ENCODE results near the gene RFTN1.

Gene RFTN1

GRCh38 chr3:16295298-16295890 is 218.1 kb downstream of the RFTN1 start:
- H3K36me3 Mint-ChIP-seq (ENCODE audit: low read depth) = peaks cover 86% of the 10 kb centered on the region
- H3K27ac Mint-ChIP-seq = peak overlapping the region; percentile 70
- H3K4me1 Mint-ChIP-seq (ENCODE audit: low read depth) = peaks cover 67% of the 10 kb centered on the region

DNA sequence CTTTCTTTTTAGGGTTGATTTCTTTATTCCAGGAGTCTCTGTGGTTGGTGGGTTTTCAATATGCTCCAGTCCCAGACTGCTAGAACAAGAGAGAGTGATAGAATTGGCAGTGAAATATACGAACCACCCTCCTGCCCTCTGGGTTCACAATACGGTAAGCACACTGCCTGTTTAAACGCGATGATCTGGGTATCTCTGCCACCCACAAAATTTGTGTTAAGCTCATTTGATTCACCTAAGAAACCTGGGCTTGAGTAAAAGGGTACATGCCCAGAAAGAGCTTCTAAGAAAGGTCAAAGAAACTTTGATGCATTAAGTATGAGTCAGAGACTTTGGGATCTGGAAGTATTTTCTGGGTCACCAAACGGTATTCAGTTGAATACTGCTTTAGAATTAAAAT is 218.7 kb downstream of the RFTN1 start:
- H3K4me1 Mint-ChIP-seq (ENCODE audit: low read depth) = peaks cover 66% of the 10 kb centered on the region
- H3K36me3 Mint-ChIP-seq (ENCODE audit: low read depth) = peaks cover 82% of the 10 kb centered on the region
- no peak overlapping the region for H3K27ac Mint-ChIP-seq

More at GRCh38 chr3:16295298-16295890, 218.1 kb downstream of the RFTN1 start:
- Mint-ChIP-seq H3K9me3 (peaks cover 37% of the 10 kb centered on the region), H3K27me3 (ENCODE audit: low read depth) (no peaks in the 10 kb centered on the region), H3K4me3 (peak overlapping the region; percentile 67)
- DNase-seq (ENCODE audit: low spot score) = no peak

DNA sequence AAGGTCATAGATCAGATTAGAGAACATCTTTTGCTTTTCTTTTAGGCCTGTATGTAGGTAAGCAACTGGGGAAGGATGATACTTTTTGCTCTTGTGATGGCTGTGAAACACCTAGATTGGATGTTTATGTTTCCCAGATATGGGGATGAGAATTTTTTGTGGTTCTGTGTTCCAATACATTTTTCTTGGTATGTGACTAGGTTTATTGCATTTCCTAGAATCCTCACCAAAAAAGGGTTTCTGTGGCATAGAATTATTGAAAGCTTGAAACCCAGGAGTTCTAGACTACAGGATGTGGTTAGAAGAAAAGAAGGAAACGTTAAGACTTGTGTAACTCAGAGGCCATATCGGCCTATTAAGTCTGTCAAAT is 222.7 kb downstream of the RFTN1 start:
- Mint-ChIP-seq H3K27ac (peak overlapping the region; percentile 79), H3K36me3 (ENCODE audit: low read depth) (peaks cover 76% of the 10 kb centered on the region), H3K9me3 (peaks cover 24% of the 10 kb centered on the region), H3K4me3 (peak overlapping the region; percentile 97), H3K27me3 (ENCODE audit: low read depth) (no peaks in the 10 kb centered on the region), H3K4me1 (ENCODE audit: low read depth) (peaks cover 63% of the 10 kb centered on the region)
- no peak for DNase-seq (ENCODE audit: low spot score)

More for the DNA sequence above, 218.7 kb downstream of the RFTN1 start:
- no peaks in the 10 kb centered on the region for H3K27me3 Mint-ChIP-seq (ENCODE audit: low read depth)
- peak overlapping the region; percentile 47 for H3K4me3 Mint-ChIP-seq
- peaks cover 37% of the 10 kb centered on the region for H3K9me3 Mint-ChIP-seq
- DNase-seq (ENCODE audit: low spot score) = no peak

DNA sequence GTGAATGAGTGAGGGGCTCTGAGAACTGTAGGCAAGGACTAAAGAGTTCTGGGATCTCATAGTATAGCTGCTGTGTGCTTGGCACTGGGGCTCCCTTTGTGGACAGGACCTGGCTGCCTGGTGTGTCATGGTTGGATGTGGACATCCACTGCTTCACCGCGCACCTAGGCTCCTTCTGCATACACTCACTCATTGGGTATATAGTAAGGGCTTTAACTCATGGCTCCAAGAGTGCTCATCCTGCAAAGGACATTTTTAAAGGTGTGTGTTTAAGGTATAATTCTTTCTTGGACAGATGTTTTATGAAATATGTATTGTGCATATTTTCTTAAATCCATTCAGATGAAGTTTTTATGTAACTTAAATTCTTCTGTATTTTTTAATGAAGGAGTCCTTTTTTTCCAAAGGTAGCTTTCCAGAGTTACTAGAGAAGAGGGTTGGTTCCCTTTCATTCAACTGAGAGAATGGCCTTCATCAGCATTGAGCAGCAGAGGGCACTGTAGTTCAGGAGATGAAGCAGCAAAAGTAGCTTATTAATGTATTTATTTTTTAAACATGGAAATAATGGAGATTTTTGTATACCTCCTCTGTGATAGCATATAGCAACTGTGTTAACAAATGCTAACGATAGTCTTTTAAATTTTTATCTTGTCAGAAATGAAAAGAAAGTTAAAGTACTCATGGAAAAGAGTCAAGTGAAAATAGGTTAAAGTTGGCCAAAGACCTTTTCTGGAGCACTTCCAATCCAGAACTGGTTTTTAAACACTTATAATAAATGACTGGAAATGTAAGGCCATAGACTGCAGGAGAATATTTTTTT is 223.3 kb downstream of the RFTN1 start:
- DNase-seq (ENCODE audit: low spot score) = no peak
- Mint-ChIP-seq H3K4me1 (ENCODE audit: low read depth) (peaks cover 62% of the 10 kb centered on the region), H3K36me3 (ENCODE audit: low read depth) (peaks cover 70% of the 10 kb centered on the region), H3K27ac (peak overlapping the region; percentile 79), H3K4me3 (peak overlapping the region; percentile 97), H3K9me3 (peaks cover 24% of the 10 kb centered on the region), H3K27me3 (ENCODE audit: low read depth) (no peaks in the 10 kb centered on the region)

DNA sequence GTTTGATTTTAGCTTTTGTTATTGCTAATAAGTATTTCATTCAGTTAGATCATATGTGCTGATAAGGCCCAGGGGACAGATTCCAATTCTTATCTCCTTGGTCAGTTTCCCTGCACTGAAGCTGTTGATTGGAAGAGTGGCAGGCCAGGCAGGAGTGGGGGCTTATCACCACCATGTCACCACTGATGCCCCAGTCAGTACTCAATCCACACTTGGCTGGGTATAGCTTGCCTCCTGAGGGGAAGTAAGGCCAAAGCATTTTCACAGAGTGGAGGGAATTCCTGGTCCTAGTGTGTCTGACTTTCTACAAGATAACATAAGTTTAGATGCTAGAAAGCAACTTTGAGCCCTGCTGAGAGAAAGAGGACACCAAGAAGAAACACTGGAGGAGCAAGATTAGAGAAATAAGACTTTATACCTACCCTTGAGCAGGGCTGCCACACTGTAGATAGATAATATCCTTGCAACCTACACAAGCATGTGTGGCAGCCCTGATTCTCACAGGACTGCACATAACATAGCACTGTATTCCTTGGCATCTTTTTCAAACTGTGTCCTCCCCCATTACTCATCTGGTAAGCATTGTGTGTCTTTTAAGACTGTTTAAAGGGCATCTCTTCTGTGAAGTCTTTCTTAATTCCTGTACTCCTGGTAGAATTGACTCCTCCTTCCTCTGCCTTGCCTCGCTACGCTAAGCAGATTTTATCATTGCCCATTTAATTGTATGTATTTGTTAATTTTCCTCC is 224.2 kb downstream of the RFTN1 start:
- peaks cover 62% of the 10 kb centered on the region for H3K4me1 Mint-ChIP-seq (ENCODE audit: low read depth)
- no peak for DNase-seq (ENCODE audit: low spot score)
- peaks cover 20% of the 10 kb centered on the region for H3K9me3 Mint-ChIP-seq
- H3K4me3 Mint-ChIP-seq = peak overlapping the region; percentile 97
- peak overlapping the region; percentile 79 for H3K27ac Mint-ChIP-seq
- peaks cover 69% of the 10 kb centered on the region for H3K36me3 Mint-ChIP-seq (ENCODE audit: low read depth)
- H3K27me3 Mint-ChIP-seq (ENCODE audit: low read depth) = no peaks in the 10 kb centered on the region

DNA sequence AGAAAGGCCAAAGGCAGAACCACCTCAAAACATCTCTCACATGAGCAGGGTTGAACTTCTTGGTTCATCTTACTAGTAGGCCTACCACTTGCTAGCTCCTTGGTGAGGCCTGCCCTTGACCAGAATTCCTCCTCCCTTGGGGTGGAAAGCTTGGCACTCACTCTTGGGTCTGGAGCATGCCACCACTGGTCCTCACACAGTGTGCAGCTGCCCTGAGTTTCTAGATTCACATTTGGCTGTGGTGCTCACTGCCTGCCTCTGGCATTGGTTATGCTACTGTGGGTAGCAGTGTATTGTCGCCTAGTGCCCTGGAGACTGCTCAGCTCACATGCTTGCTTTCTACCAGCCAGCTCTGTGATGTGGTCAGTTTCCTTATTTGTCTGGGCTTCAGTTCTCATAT is 224.8 kb downstream of the RFTN1 start:
- Mint-ChIP-seq H3K27me3 (ENCODE audit: low read depth) (no peaks in the 10 kb centered on the region), H3K36me3 (ENCODE audit: low read depth) (peaks cover 66% of the 10 kb centered on the region)

DNA sequence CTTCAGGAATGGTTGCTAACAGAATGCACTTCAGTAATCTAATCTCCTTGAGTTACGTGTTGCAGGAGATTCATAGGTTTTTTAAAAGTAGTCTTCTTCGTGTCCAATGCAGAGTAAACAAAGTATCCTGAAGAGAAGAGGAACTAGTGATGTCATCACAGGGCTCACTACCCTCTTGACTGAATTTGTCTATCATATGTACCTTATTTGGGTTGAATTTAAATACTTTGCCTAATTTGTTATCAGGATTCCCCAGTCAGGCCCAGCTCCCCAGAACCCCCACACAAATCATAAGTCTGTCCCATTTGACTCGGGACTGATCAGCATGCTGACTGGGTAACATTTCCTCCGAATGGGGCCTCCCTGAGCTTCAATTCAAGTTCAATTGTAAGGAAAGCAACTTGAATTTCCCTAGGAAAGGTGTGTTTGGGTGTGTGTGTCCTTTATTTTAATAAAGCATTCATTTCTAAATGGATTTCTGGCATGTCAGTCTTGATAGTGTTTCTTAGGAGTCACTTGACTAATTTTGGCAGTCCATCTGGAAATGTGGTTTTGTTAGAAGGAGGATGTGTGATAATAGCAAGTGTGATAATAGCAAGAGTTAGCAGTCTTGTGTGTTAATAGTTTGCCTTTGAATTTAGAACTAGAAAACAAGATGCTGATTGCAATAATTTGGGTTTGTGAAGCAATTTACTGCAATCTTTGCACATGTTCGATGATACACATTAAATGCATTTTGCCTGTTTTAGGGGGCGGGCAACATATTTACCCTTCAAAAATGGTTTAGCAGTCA is 226.6 kb downstream of the RFTN1 start:
- DNase-seq (ENCODE audit: low spot score) = no peak
- peak overlapping the region; percentile 87 for H3K27ac Mint-ChIP-seq
- peaks cover 63% of the 10 kb centered on the region for H3K4me1 Mint-ChIP-seq (ENCODE audit: low read depth)
- peaks cover 5% of the 10 kb centered on the region for H3K9me3 Mint-ChIP-seq
- H3K4me3 Mint-ChIP-seq = peak overlapping the region; percentile 97
- H3K27me3 Mint-ChIP-seq (ENCODE audit: low read depth) = no peaks in the 10 kb centered on the region
- H3K36me3 Mint-ChIP-seq (ENCODE audit: low read depth) = peaks cover 64% of the 10 kb centered on the region

More for the DNA sequence above, 224.8 kb downstream of the RFTN1 start:
- peak overlapping the region; percentile 97 for H3K4me3 Mint-ChIP-seq
- H3K27ac Mint-ChIP-seq = peak overlapping the region; percentile 79
- H3K9me3 Mint-ChIP-seq = peaks cover 16% of the 10 kb centered on the region
- DNase-seq (ENCODE audit: low spot score) = no peak
- peaks cover 64% of the 10 kb centered on the region for H3K4me1 Mint-ChIP-seq (ENCODE audit: low read depth)

DNA sequence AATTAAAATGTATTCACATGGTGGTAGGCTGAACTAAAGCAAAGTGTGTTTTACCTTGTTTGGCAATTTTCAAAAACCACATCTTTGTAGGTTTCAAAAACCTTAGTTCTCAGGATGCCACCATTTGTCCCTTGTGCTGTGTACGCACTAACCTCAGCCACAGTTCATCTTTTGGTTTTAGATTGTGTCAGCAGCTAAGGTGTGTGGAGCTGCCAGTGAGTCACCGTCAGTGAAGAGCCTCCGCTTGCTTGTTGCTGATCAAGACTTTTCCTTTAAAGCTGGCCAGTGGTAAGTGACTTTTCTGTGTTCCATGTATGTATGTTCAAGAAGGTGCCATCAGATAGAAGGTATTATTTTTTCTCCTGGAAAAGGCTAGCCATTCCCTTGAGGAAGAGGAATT is 227.3 kb downstream of the RFTN1 start:
- DNase-seq (ENCODE audit: low spot score) = peak; percentile 77
- peak overlapping the region; percentile 97 for H3K4me3 Mint-ChIP-seq
- H3K4me1 Mint-ChIP-seq (ENCODE audit: low read depth) = peaks cover 56% of the 10 kb centered on the region

DNA sequence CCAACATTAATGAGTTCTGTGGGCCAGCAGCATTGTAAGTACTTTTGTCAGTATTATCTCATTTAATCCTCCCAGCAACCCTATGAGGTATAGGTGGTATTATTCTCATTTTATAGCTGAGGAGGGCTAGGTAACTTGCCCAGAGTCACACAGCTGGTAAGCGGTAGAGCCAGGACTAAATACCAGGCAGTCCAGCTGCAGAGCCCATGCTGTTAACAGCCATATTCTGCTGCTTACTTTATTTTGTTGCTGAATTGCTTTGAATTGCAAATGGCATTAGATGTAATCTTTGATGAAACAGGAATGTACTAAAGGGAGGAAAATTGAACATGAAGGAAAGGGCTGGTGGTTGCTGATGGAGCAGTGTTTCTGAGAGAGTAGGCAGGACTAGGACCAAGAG is 228.9 kb downstream of the RFTN1 start:
- peaks cover 42% of the 10 kb centered on the region for H3K4me1 Mint-ChIP-seq (ENCODE audit: low read depth)
- peak overlapping the region; percentile 97 for H3K4me3 Mint-ChIP-seq
- H3K27me3 Mint-ChIP-seq (ENCODE audit: low read depth) = no peaks in the 10 kb centered on the region
- peak overlapping the region; percentile 56 for H3K27ac Mint-ChIP-seq
- peaks cover 53% of the 10 kb centered on the region for H3K36me3 Mint-ChIP-seq (ENCODE audit: low read depth)
- DNase-seq (ENCODE audit: low spot score) = no peak
- no peaks in the 10 kb centered on the region for H3K9me3 Mint-ChIP-seq

More for the DNA sequence above, 227.3 kb downstream of the RFTN1 start:
- peaks cover under 1% of the 10 kb centered on the region for H3K9me3 Mint-ChIP-seq
- no peaks in the 10 kb centered on the region for H3K27me3 Mint-ChIP-seq (ENCODE audit: low read depth)
- H3K36me3 Mint-ChIP-seq (ENCODE audit: low read depth) = peaks cover 60% of the 10 kb centered on the region
- H3K27ac Mint-ChIP-seq = peak overlapping the region; percentile 87

DNA sequence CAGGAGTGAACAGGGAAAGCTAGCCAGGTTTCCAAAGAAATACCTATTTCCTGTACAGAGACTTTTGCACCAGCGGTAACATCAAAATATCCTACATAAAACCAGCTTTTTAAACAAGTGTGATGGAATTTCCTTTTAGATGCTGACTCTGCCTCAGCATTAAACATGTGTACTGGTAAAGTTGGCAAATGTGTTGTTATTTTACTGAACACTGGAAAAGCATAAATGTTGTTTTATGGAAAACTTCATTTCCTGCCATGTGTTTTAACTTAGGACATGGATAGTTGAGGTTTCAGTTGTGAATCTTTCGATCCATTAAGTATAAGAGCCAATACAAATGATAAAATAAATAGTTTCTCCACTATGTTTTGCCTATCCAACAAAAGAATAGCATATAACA is 232.8 kb downstream of the RFTN1 start:
- DNase-seq (ENCODE audit: low spot score) = no peak
- no peak overlapping the region for H3K4me3 Mint-ChIP-seq
- peaks cover 16% of the 10 kb centered on the region for H3K4me1 Mint-ChIP-seq (ENCODE audit: low read depth)

DNA sequence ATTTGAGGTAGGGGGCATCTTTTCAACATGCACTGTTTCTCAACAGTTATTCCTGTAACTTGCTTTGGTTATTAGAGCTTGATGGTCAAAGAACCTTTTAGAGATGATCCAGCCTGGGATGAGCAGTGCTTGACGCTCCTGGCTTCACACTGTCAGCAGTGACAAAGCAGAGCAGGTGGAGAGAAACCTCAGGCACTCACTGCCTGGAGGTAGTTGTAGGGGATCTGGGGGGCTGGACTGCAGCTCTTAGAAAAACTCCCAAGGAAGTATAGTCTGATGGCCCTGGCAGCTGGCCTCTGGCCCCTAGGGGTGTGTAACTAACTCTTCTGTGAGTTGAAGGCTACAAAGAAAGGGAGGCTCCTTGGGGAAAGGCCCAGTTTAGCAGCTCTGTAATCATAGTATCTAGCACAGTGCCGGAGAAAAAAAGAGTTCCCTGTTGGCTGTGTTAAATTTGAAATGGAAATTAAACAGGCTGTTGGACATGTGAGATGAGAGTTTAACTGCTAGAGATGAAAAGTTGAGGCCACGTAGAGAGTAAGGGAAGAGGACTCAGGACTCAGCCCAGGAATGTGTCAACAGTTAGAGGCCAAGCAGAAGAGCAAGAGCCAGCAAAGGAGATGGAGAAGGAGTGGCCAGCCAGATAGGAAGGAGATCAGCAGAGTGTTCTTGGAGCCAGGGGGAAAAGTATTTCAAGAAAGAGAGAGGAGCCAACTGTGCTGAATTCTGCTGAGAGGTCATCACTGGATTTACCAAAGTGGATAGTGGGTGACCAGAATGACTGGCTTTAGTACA is 234.3 kb downstream of the RFTN1 start:
- peaks cover 6% of the 10 kb centered on the region for H3K4me1 Mint-ChIP-seq (ENCODE audit: low read depth)

More for the DNA sequence above, 232.8 kb downstream of the RFTN1 start:
- no peaks in the 10 kb centered on the region for H3K9me3 Mint-ChIP-seq
- no peaks in the 10 kb centered on the region for H3K27me3 Mint-ChIP-seq (ENCODE audit: low read depth)
- H3K27ac Mint-ChIP-seq = no peak overlapping the region
- peaks cover 30% of the 10 kb centered on the region for H3K36me3 Mint-ChIP-seq (ENCODE audit: low read depth)

GRCh38 chr3:16277471-16277870 is 236.0 kb downstream of the RFTN1 start:
- Mint-ChIP-seq H3K9me3 (no peaks in the 10 kb centered on the region), H3K36me3 (ENCODE audit: low read depth) (peaks cover 20% of the 10 kb centered on the region), H3K4me3 (no peak overlapping the region), H3K27ac (no peak overlapping the region), H3K27me3 (ENCODE audit: low read depth) (no peaks in the 10 kb centered on the region), H3K4me1 (ENCODE audit: low read depth) (no peaks in the 10 kb centered on the region)
- DNase-seq (ENCODE audit: low spot score) = no peak

More for the DNA sequence above, 234.3 kb downstream of the RFTN1 start:
- Mint-ChIP-seq H3K9me3 (no peaks in the 10 kb centered on the region), H3K27me3 (ENCODE audit: low read depth) (no peaks in the 10 kb centered on the region), H3K4me3 (no peak overlapping the region), H3K27ac (no peak overlapping the region), H3K36me3 (ENCODE audit: low read depth) (peaks cover 26% of the 10 kb centered on the region)
- DNase-seq (ENCODE audit: low spot score) = no peak

GRCh38 chr3:16273867-16274266 is 239.6 kb downstream of the RFTN1 start:
- no peak overlapping the region for H3K4me3 Mint-ChIP-seq
- no peaks in the 10 kb centered on the region for H3K9me3 Mint-ChIP-seq
- H3K36me3 Mint-ChIP-seq (ENCODE audit: low read depth) = peaks cover 24% of the 10 kb centered on the region
- no peak for DNase-seq (ENCODE audit: low spot score)
- H3K27me3 Mint-ChIP-seq (ENCODE audit: low read depth) = no peaks in the 10 kb centered on the region
- no peak overlapping the region for H3K27ac Mint-ChIP-seq
- H3K4me1 Mint-ChIP-seq (ENCODE audit: low read depth) = peaks cover under 1% of the 10 kb centered on the region

Data from T-helper 2 cell treated with Interferon-gamma antibody and Interleukin-4, amounts not matched to agents 5 μg/mL and 100 μg/mL, for 36 hours (primary cell).